ENCODE data around the gene CEP104. TPM values are rescaled to one million over a fixed set of nuclear protein-coding genes. Genes with fewer than 3 reads are reported as not detected.

The CEP104 gene
- total and polyA plus RNA-seq, 10 of the 15 experiments (the other 5 are each of a cell fraction or from before 2014, with no cell fraction given) = 7.2 to 34.8 (median 19.3) TPM

DNA sequence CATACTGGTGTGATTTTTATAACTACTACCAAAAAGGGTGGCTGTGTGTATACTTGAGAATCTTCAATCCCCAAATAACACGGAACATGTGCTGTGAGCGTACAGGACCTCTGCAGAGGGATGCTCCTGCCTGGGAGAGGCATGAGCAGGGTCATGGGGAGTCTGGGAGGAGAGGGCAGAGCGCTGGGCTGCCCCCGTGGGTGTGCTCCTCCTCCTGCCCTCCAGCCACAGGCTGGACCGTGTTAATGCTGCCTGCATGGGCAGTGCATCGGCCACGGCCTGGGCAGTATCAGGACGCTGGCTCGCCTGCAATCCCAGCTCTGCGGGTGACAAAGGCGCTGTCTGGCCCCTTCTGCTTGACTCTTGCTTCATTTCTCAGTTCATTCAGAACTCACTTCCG is 6.2 kb downstream of the CEP104 start:
- ATAC-seq (no peak), DNase-seq (ENCODE audit: low read depth, low spot score) (no peak), FAIRE-seq (no peak)
- Histone ChIP-seq H3K4me2 (ENCODE audit: control insufficient read depth, insufficient read depth) (no peak overlapping the region), H3K9ac (ENCODE audit: control insufficient read depth, insufficient read depth, low read length) (no peak overlapping the region), H3K27me3 (replicated peaks in 1 of 2; ENCODE audit: control insufficient read depth in 2 of 2, insufficient read depth in 2 of 2, low read length in 1 of 2) (no peaks in the 10 kb centered on the region), H3K4me1 (ENCODE audit: control insufficient read depth, insufficient read depth, low read length) (peaks cover 3% of the 10 kb centered on the region; the same call in 1 of the 2 replicates), H3K27ac (ENCODE audit: control insufficient read depth, insufficient read depth) (no peak overlapping the region), H4K20me1 (ENCODE audit: control insufficient read depth, insufficient read depth) (no peaks in the 10 kb centered on the region), H2AFZ (ENCODE audit: control insufficient read depth, low read depth, low read length) (no peak overlapping the region), H3K79me2 (ENCODE audit: control insufficient read depth, insufficient read depth, low read length) (peaks cover 7% of the 10 kb centered on the region), H3K4me3 (no peak overlapping the region), H3K36me3 (ENCODE audit: control insufficient read depth in 2 of 2, insufficient read depth in 2 of 2, low read length in 1 of 2) (peaks cover 3 to 17% of the 10 kb centered on the region in 2 experiments), H3K9me3 (replicated peaks; ENCODE audit: control insufficient read depth, insufficient read depth, low read length) (no peaks in the 10 kb centered on the region)
- ChIA-PET POLR2A (no interaction called here), RAD21 (ENCODE audit: unreplicated experiment) (no interaction called here), SMC1A (ENCODE audit: uncharacterized antibody, unreplicated experiment) (no interaction called here), CTCF (no interaction called here)
- intact Hi-C loops (cut with micrococcal nuclease; ENCODE audit: unreplicated experiment) (no loop called here), in situ Hi-C loops (cut with MboI) (no loop called here)
- 89% methylated on average over 12 of the region's 12 CpGs for WGBS (ENCODE audit: insufficient coverage, insufficient replicate concordance, low lambda C conversion rate, missing lambda C conversion rate)
- no TSS peak for BruUV-seq (replicated peaks)
- TF ChIP-seq, protein P1, sequence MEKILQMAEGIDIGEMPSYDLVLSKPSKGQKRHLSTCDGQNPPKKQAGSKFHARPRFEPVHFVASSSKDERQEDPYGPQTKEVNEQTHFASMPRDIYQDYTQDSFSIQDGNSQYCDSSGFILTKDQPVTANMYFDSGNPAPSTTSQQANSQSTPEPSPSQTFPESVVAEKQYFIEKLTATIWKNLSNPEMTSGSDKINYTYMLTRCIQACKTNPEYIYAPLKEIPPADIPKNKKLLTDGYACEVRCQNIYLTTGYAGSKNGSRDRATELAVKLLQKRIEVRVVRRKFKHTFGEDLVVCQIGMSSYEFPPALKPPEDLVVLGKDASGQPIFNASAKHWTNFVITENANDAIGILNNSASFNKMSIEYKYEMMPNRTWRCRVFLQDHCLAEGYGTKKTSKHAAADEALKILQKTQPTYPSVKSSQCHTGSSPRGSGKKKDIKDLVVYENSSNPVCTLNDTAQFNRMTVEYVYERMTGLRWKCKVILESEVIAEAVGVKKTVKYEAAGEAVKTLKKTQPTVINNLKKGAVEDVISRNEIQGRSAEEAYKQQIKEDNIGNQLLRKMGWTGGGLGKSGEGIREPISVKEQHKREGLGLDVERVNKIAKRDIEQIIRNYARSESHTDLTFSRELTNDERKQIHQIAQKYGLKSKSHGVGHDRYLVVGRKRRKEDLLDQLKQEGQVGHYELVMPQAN (conservative IDR thresholded peaks at IDR 0.05) = no peak

- no peak for DNase-seq (ENCODE audit: low read depth, low spot score)
- ChIA-PET RAD21 (ENCODE audit: unreplicated experiment) (no interaction called here), POLR2A (interaction anchor here (0.8 kb wide), 1 partner anchor 9 kb away, joined by 3 read pairs; no protein-coding TSS in a partner anchor), SMC1A (ENCODE audit: uncharacterized antibody, unreplicated experiment) (no interaction called here), CTCF (no interaction called here)
- no peak overlapping the region for H3K4me2 ChIP-seq (ENCODE audit: control insufficient read depth, insufficient read depth)
- no peak for FAIRE-seq
- no peak overlapping the region for H3K27ac ChIP-seq (ENCODE audit: control insufficient read depth, insufficient read depth)
- no TSS peak for BruUV-seq (replicated peaks)
- no peaks in the 10 kb centered on the region for H4K20me1 ChIP-seq (ENCODE audit: control insufficient read depth, insufficient read depth)
- in situ Hi-C loops (cut with MboI) = no loop called here
- no peaks in the 10 kb centered on the region for H3K4me1 ChIP-seq (ENCODE audit: control insufficient read depth, insufficient read depth, low read length)
- H3K36me3 ChIP-seq (ENCODE audit: control insufficient read depth in 2 of 2, insufficient read depth in 2 of 2, low read length in 1 of 2) = peaks cover 3 to 20% of the 10 kb centered on the region in 2 experiments
- ATAC-seq = no peak
- no peak overlapping the region for H3K4me3 ChIP-seq
- H3K9me3 ChIP-seq (replicated peaks; ENCODE audit: control insufficient read depth, insufficient read depth, low read length) = no peaks in the 10 kb centered on the region
- no peaks in the 10 kb centered on the region for H3K79me2 ChIP-seq (ENCODE audit: control insufficient read depth, insufficient read depth, low read length)
- H3K27me3 ChIP-seq (replicated peaks in 1 of 2; ENCODE audit: control insufficient read depth in 2 of 2, insufficient read depth in 2 of 2, low read length in 1 of 2) = no peaks in the 10 kb centered on the region
- WGBS (ENCODE audit: insufficient coverage, insufficient replicate concordance, low lambda C conversion rate, missing lambda C conversion rate) = 65% methylated on average over 6 of the region's 6 CpGs
- intact Hi-C loops (cut with micrococcal nuclease; ENCODE audit: unreplicated experiment) = no loop called here
- H3K9ac ChIP-seq (ENCODE audit: control insufficient read depth, insufficient read depth, low read length) = no peak overlapping the region
- H2AFZ ChIP-seq (ENCODE audit: control insufficient read depth, low read depth, low read length) = no peak overlapping the region
- TF ChIP-seq ZNF24 (IDR thresholded peaks at IDR 0.05) (no peak), SPI1 (IDR thresholded peaks at IDR 0.05; ENCODE audit: borderline replicate concordance, insufficient read depth, low read depth, low read length) (no peak), ZNF592 (IDR thresholded peaks at IDR 0.05) (no peak), NR2C1 (IDR thresholded peaks at IDR 0.05) (no peak), REST (IDR thresholded peaks at IDR 0.05; ENCODE audit: low read depth, low read length) (no peak)
These were observed 9.9 kb downstream of the CEP104 start for GRCh38 chr1:3847081-3847480.
